ENCODE data around the gene TGFBR3.

GRCh38 chr1:91731815-91732214, 154.1 kb downstream of the TGFBR3 start:
- TF ChIP-seq CTCF (IDR thresholded peaks at IDR 0.05 in 8 of 11, conservative IDR thresholded peaks at IDR 0.05 in 3 of 11) (no peak), POLR2A (IDR thresholded peaks at IDR 0.05) (no peak)
